Peyer's patch (tissue), 4 donors: ENCODE data around the gene FAM187B.

Experiments
- CTCF ChIP-seq, 6 experiments: fragments of 450-650 bp in 4 of 6; fragments of 200-600 bp in 2 of 6; sonication (generic) in 1 of 6; IDR thresholded peaks; one replicate each; pipeline ENCODE4 v1.5.1; 2017 to 2019; ENCODE audit warnings: antibody characterized with exemption in 6 of 6, mild to moderate bottlenecking in 3 of 6, moderate library complexity in 1 of 6
- POLR2A ChIP-seq, 2 donors: fragments of 450-650 bp; IDR thresholded peaks; one replicate each; pipeline ENCODE4 v1.5.1; 2017; ENCODE audit warnings: antibody characterized with exemption in 2 of 2, mild to moderate bottlenecking in 2 of 2, moderate library complexity in 2 of 2

GRCh38 chr19:35216833-35217648 is 11.5 kb downstream of the FAM187B start:
- peak; percentile 22 to 44 (median 34) for TF ChIP-seq CTCF (IDR thresholded peaks at IDR 0.05)
- no peak for TF ChIP-seq POLR2A (IDR thresholded peaks at IDR 0.05)
